ENCODE measurements around the gene CFAP68. TPM values are rescaled to one million over a fixed set of nuclear protein-coding genes. Genes with fewer than 3 reads are reported as not detected.
A peak's percentile ranks its signal among the peaks of the same experiment; 100 is the strongest.

Gene CFAP68
- total and polyA plus RNA-seq, 9 of the 15 experiments (the other 6 are each of a cell fraction or from before 2014, with no cell fraction given), result 22.8 to 72.3 (median 52.5) TPM

DNA sequence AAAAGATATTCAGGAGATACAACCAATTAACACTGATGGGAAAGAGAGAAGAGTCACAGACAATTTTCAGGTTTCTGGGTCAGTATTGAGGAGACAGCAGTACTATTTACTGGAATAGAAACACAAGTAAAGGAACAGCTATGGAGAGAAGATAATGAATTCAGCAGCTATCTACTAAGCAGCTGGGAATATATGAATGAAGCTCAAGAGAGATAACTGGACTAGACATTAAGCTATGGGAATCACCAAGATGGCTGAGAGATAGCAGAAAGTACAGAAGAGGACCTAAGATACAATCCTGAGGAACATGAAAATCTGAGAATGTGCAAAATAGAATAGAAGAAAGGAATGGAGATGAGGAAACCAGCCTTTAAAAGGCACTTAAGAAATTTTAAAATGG is 23.8 kb upstream of the CFAP68 start:
- no peak overlapping the region for H3K4me3 ChIP-seq
- H3K9ac ChIP-seq (ENCODE audit: insufficient read depth in 1 of 2, low read depth in 2 of 2, low read length in 2 of 2), result no peak overlapping the region
- no peaks in the 10 kb centered on the region for H3K9me3 ChIP-seq (replicated peaks; ENCODE audit: control insufficient read depth, insufficient read depth, low read depth, low read length)
- no peaks in the 10 kb centered on the region for H3K9me1 ChIP-seq (ENCODE audit: control insufficient read depth, insufficient read depth, low read length)
- no peaks in the 10 kb centered on the region for H3K4me1 ChIP-seq (replicated peaks in 1 of 2; ENCODE audit: control insufficient read depth in 2 of 2, insufficient read depth in 2 of 2, low read length in 2 of 2)
- peaks cover 55% of the 10 kb centered on the region; the same call in 2 of the 3 replicates for H3K36me3 ChIP-seq (ENCODE audit: control insufficient read depth, insufficient read depth, low read length)
- no peaks in the 10 kb centered on the region for H4K20me1 ChIP-seq (replicated peaks; ENCODE audit: control insufficient read depth, insufficient read depth, low read length)
- POLR2A ChIA-PET, result interaction anchor here (0.6 to 4.1 kb wide), 2 partner anchors 16 to 169 kb away, joined by 3 to 17 read pairs; partner anchors contain the start of gene ALG9
- H3K27ac ChIP-seq (ENCODE audit: extremely low read depth, low read depth, low read length), result no peak overlapping the region
- H2AFZ ChIP-seq (ENCODE audit: low read depth, low read length), result no peak overlapping the region
- no peaks in the 10 kb centered on the region for H3K27me3 ChIP-seq (ENCODE audit: control insufficient read depth in 2 of 2, insufficient read depth in 2 of 2, low read length in 2 of 2)
- CTCF ChIA-PET (ENCODE audit: low intra/inter-chr PET ratio), result no interaction called here
- intact Hi-C loops (cut with micrococcal nuclease) (no loop called here), in situ Hi-C loops (cut with MboI) (no loop called here)
- FAIRE-seq, result no peak
- DNase-seq (ENCODE audit: extremely low read depth in 1 of 4, low spot score in 3 of 4), result no peak
- no TSS peak for BruUV-seq (replicated peaks)
- no peak for ATAC-seq
- no peak overlapping the region for H3K4me2 ChIP-seq (ENCODE audit: insufficient read depth, low read length)
- no peaks in the 10 kb centered on the region for H3K79me2 ChIP-seq (ENCODE audit: control insufficient read depth, insufficient read depth, low read length)
- TF ChIP-seq NUFIP1 (IDR thresholded peaks at IDR 0.05; ENCODE audit: partially characterized antibody) (no peak), TCF7L2 (IDR thresholded peaks at IDR 0.05; ENCODE audit: low read depth, low read length) (no peak), SIRT6 (IDR thresholded peaks at IDR 0.05; ENCODE audit: low read depth, low read length) (no peak), CSDE1 (IDR thresholded peaks at IDR 0.05) (no peak), NCOA6 (IDR thresholded peaks at IDR 0.05) (no peak), E2F5 (CRISPR knock-in tag; IDR thresholded peaks at IDR 0.05) (no peak), ARID1B (IDR thresholded peaks at IDR 0.05) (peak; percentile 42; the same call in 1 of the 2 replicates), POLR2G (IDR thresholded peaks at IDR 0.05; ENCODE audit: low read depth, low read length) (no peak), NCOR1 (IDR thresholded peaks at IDR 0.05) (peak; percentile 24; the same call in 1 of the 2 replicates), LCOR (CRISPR knock-in tag; IDR thresholded peaks at IDR 0.05) (no peak), PHB2 (IDR thresholded peaks at IDR 0.05; ENCODE audit: low read depth) (no peak), SRF (CRISPR knock-in tag; IDR thresholded peaks at IDR 0.05) (no peak), NELFE (IDR thresholded peaks at IDR 0.05; ENCODE audit: insufficient read depth, insufficient read length) (no peak), MAFF (IDR thresholded peaks at IDR 0.05; ENCODE audit: low read length) (no peak), STAT5A (IDR thresholded peaks at IDR 0.05; ENCODE audit: borderline replicate concordance, low read length) (0 out of 2 replicates have a peak, but pooled peaks have one; percentile 11), KLF13 (tag; IDR thresholded peaks at IDR 0.05; ENCODE audit: borderline replicate concordance, low read depth) (no peak), NR4A1 (CRISPR knock-in tag; IDR thresholded peaks at IDR 0.05) (no peak), NR4A1 (tag; IDR thresholded peaks at IDR 0.05) (no peak), RNF219 (CRISPR knock-in tag; IDR thresholded peaks at IDR 0.05) (no peak), POLR2AphosphoS2 (IDR thresholded peaks at IDR 0.05; ENCODE audit: low read length) (no peak), TCF3 (CRISPR knock-in tag; IDR thresholded peaks at IDR 0.05) (peak; percentile 17; the same call in 1 of the 2 replicates), TBP (optimal IDR thresholded peaks at IDR 0.05; ENCODE audit: low read depth, low read length) (no peak), HNRNPLL (IDR thresholded peaks at IDR 0.05; ENCODE audit: low read depth, low read length, poor library complexity, severe bottlenecking) (no peak), PCBP1 (IDR thresholded peaks at IDR 0.05; ENCODE audit: low read depth, low read length, poor library complexity, severe bottlenecking) (no peak)
